GM19023 (cell line): ENCODE data around the gene DTWD2.
"Not testable (repeated sequence)": the region's sequence is repeated elsewhere in the genome, so short reads cannot be mapped to it uniquely, and the experiment has no call there.

Experiments
- ATAC-seq: cut with Tn5 transposase; IDR thresholded peaks from one replicate; pipeline ENCODE4 v1.9.1; 2021; ENCODE audit warnings: mild to moderate bottlenecking, moderate library complexity; ENCODE audit not compliant: unreplicated experiment

Gene DTWD2

GRCh38 chr5:118882666-118883065 is 105.7 kb downstream of the DTWD2 start:
- ATAC-seq = no peak

GRCh38 chr5:118876852-118877251 is 111.5 kb downstream of the DTWD2 start:
- ATAC-seq = not testable (repeated sequence)

- no peak for ATAC-seq
These were observed 113.2 kb downstream of the DTWD2 start for GRCh38 chr5:118875131-118875530.

GRCh38 chr5:118873417-118873816 is 114.9 kb downstream of the DTWD2 start:
- ATAC-seq = no peak

GRCh38 chr5:118863345-118863744 is 125.0 kb downstream of the DTWD2 start:
- no peak for ATAC-seq

GRCh38 chr5:118862596-118862995 is 125.8 kb downstream of the DTWD2 start:
- ATAC-seq = no peak

GRCh38 chr5:118857700-118858099 is 130.6 kb downstream of the DTWD2 start:
- ATAC-seq = no peak

- ATAC-seq = no peak
These were observed 133.5 kb downstream of the DTWD2 start for GRCh38 chr5:118854819-118855218.

- ATAC-seq = not testable (repeated sequence)
These were observed 136.6 kb downstream of the DTWD2 start for GRCh38 chr5:118851785-118852184.

GRCh38 chr5:118849507-118849906 is 138.8 kb downstream of the DTWD2 start:
- ATAC-seq = not testable (repeated sequence)

GRCh38 chr5:118844351-118844750 is 144.0 kb downstream of the DTWD2 start:
- ATAC-seq = no peak

- ATAC-seq = no peak
These were observed 153.6 kb downstream of the DTWD2 start for GRCh38 chr5:118834710-118835109.

- ATAC-seq = no peak
These were observed 155.4 kb downstream of the DTWD2 start for GRCh38 chr5:118832974-118833373.

GRCh38 chr5:118825226-118825625 is 163.1 kb downstream of the DTWD2 start:
- ATAC-seq = no peak

- no peak for ATAC-seq
These were observed 169.7 kb downstream of the DTWD2 start for GRCh38 chr5:118818604-118819003.

GRCh38 chr5:118808441-118808840 is 179.9 kb downstream of the DTWD2 start:
- ATAC-seq = no peak

- no peak for ATAC-seq
These were observed 181.8 kb downstream of the DTWD2 start for GRCh38 chr5:118806571-118806970.

GRCh38 chr5:118802335-118802734 is 186.0 kb downstream of the DTWD2 start:
- ATAC-seq = no peak

GRCh38 chr5:118796081-118796480 is 192.3 kb downstream of the DTWD2 start:
- ATAC-seq = no peak

- no peak for ATAC-seq
These were observed 194.1 kb downstream of the DTWD2 start for GRCh38 chr5:118794281-118794680.

- ATAC-seq = no peak
These were observed 194.7 kb downstream of the DTWD2 start for GRCh38 chr5:118793652-118794051.

- no peak for ATAC-seq
These were observed 195.3 kb downstream of the DTWD2 start for GRCh38 chr5:118793091-118793490.

GRCh38 chr5:118791926-118792734 is 196.2 kb downstream of the DTWD2 start:
- ATAC-seq = peak; percentile 94
